Left renal pelvis (tissue), 4 donors: ENCODE measurements around the gene ST13. TPM values are rescaled to one million over a fixed set of nuclear protein-coding genes. Genes with fewer than 3 reads are reported as not detected.
"Not testable (repeated sequence)": the region's sequence is repeated elsewhere in the genome, so short reads cannot be mapped to it uniquely, and the experiment has no call there.

Source experiments
- DNase-seq, 4 donors: peaks; one replicate each; pipeline ENCODE4 v3.0.0-alpha.2; 2013; ENCODE audit warnings: low read depth in 4 of 4, low spot score in 3 of 4
- polyA plus RNA-seq, 4 donors: library from polyadenylated mRNA; unstranded; fragments of 120-200 nt; gene quantifications; one replicate each; pipeline ENCODE4 v1.2.1, GENCODE V29; 2013; ENCODE audit not compliant: insufficient read length in 4 of 4

The ST13 gene
- polyA plus RNA-seq, 4 donors, result 470 to 690 (median 582) TPM

DNA sequence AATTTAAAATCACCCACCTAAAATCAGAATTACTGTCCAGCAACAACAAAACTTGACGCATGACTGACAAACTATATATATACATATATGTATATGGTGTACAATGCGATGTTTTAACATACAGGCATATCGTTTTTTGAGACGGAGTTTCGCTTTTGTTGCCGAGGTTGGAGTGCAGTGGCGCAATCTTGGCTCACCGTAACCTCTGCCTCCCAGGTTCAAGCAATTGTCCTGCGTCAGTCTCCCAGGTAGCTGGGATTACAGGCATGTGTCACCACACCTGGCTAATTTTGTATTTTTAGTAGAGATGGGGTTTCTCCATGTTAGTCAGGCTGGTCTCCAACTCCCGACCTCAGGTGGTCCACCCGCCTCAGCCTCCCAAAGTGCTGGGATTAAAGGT, 10.6 kb downstream of the ST13 start:
- DNase-seq, result not testable (repeated sequence)

DNA sequence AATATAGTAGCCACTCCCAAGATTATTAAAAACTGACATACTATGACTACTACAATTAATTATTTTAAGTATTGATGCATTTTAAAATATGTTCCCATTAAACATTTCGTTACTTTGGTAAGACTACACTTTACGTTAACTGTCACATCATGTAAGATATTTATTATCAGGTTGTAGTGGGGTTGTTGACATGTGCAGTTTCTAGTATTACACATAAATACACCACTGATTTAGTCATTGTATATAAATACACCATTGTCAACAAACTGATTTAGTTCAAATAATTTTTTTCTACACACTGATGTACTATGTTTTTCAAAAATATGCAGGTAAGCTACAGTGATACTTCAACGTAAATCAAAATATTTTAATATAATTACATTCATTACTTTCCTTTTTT, 11.5 kb downstream of the ST13 start:
- DNase-seq, result no peak

DNA sequence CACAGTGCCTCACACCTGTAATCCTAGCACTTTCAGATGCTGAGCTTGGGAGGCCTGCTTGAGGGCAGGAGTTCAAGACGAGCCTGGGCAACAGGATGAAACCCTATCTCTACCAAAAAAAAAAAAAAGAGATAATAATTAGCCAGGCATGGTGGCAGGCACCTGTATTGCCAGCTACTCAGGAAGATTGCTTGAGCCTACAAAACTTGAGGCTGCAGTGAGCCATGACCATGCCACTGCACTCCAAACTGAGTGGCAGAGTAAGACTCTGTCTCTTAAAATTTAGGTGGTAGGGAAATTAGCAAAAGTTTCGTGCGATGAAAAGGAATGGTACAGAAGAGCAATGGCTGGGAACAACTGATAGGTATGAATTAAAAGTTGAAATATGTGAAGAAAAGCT, 18.0 kb downstream of the ST13 start:
- DNase-seq, result no peak

DNA sequence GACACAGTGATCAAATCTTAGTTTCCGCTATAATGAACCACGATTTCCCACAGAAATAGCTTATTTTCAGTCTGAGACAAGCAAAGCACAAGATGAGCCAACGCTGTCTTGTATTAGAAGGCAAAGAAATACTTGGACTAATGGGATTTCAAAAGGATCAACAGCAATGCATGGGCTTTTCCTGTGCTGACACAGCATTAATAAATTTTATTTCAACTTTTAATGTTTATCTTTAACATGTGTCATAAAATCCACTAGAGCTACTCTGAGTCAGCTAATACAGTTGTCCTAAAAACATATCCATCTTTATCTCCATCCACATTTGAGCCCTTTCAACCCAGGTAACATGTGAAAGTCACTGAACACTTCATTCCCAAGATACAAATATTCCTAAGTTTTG, 21.8 kb downstream of the ST13 start:
- DNase-seq, result no peak

DNA sequence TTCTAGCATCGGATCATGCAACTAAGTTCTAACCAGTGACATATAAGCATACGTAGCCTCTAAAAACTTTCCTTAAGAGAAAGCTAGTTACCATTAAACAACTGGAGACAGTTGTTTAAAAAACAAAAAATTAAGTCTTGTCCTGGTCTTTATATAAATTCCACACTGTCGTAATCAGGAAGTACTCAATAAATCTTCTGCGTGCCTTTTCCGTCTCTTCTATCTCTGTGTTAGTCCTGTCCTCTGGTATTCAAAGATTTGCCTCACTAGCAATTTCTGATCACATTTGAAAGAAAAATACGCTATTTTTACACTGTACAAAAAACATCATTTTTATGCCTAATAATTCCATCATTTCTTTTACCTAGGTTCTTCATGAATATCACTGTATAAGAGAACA, 27.3 kb downstream of the ST13 start:
- no peak for DNase-seq

DNA sequence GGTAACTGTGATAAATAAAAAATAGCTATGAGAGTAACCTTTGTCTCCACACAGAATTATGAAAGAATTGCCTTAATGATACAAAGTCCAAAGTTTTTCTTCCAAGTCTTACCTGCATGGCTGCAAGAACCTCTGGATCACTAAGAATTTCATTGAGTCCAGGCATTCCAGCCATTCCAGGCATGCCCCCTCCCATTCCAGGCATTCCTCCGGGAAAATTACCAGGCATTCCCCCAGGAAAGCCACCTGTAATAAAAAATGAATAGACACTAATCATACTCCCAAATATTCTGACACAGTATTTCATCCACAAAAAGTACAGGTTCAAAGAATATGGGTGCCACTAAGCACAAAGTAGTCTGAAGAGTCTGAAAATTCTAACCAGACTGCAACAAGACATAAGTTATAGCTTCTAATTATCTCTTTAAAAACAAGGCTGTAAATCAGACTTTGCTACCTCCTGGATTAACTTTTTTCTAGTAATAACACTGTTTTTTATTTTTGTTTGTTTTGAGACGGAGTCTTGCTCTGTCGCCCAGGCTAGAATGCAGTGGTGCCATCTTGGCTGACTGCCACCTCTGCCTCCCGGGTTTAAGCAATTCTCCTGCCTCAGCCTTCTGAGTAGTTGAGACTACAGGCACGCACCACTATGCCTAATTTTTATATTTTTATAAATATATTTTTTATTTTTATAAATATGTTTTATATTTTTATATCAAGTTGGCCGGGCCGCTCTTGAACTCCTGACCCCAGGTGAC, 29.3 kb downstream of the ST13 start:
- no peak for DNase-seq

DNA sequence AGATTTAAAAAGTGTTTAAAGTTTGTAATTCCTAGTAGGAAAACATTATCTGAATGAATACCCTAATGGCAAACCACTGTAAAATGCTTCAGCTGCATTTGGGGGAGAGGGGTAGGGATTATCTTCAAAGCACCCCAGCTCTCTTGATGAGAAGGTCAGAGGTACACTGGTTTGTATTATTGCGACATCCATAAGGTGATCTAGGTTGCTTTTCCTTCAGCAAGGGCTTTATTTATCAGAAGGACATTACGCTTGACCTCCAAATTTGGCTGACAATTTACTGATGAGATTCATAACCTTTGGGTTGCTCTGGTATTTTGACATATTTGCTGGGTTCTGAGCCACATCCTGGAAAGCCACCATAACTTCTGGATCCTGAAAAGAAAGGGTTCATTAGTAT, 30.1 kb downstream of the ST13 start:
- not testable (repeated sequence) for DNase-seq

DNA sequence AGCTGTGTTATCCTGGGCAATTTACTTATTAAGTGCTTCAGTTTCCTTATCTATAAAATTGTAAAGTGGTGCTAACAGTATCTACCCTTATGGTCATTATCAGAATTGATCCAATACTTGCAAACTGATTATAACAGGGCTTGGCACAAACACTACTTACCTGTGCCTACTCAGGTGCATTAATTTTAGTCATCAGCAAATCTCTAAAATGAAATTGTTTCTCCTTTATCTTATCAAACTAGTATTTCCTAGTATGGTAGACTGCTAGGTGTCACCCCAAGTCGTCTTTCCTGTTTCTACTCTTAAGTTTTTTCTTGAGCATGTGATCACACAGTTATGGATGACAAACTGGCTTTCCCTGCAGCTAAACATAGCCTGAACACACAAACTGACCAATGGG, 33.0 kb downstream of the ST13 start:
- DNase-seq, result no peak

DNA sequence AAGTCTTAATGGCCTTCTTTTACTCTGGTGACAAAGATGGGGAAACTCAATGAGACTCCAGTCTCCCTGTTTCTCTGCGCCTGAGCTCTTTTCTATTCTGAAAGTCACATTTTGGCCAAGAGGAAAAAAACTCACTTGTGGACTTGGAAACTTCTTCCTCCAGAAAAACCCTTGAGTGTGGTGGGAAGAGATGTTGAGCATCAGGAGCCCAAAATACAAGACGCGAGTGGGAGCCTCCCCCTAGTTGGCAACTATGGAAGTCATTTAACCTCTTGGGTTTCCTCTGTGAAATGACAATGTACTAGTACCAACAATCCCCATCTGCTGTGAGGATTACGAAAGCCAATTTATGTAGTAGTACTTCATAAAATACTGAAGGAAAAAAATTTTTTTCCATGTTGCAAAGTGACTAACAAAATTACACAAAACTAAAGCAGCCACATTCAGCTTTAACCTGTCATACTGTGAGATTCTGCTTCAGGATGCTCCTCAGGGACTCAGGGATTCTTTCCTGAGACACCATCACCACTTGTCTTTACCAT, 36.8 kb downstream of the ST13 start:
- peak in 1 of 4 donors; percentile 18 for DNase-seq

DNA sequence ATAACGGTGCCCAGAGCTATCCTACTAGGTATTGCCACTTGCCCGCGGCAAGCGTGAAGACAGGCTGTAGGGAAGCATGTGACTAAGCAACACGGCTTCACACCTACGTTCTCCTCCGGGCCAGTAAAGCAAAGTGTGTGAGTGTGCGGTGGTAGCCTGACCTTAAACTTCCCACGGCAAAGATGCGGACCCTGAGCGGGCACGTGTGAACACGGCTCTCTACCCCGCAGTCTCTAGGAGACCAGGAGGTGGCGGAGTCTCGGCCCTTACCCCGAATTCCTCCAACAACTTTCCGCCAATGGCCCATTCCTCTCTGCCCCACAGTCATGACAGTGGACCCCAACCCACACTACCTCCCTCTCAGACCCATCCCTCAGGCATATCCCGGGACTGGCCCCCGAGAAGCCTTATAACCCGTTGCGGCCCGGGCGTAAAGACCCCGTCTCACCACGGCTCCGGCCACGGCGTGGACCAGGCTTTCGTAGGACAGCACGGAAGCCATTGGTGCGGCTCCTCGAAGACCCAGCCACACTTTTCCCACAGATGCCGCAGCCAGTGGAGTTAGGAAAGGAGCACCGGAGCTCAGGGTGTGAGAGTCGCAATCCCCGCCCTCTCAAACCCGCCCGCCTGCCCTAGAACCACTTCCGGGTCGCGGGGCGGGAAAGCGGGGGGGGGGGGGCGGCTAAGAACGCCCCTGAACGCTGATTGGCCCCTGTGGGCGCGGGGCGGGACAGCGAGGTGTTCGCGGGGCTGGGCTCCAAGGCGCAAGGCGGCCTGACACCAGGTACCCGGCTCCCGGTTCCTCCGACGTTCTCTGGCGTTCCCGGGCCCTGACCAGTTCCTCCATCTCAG, 37.5 kb downstream of the ST13 start, which contains the start of gene SLC25A17:
TSS of gene SLC25A17 (minus strand) at position 600 of the 852 bp plus-strand sequence. CDS start at position 502, 98 bp downstream.
- peak; percentile 48 to 75 (median 72) for DNase-seq

DNA sequence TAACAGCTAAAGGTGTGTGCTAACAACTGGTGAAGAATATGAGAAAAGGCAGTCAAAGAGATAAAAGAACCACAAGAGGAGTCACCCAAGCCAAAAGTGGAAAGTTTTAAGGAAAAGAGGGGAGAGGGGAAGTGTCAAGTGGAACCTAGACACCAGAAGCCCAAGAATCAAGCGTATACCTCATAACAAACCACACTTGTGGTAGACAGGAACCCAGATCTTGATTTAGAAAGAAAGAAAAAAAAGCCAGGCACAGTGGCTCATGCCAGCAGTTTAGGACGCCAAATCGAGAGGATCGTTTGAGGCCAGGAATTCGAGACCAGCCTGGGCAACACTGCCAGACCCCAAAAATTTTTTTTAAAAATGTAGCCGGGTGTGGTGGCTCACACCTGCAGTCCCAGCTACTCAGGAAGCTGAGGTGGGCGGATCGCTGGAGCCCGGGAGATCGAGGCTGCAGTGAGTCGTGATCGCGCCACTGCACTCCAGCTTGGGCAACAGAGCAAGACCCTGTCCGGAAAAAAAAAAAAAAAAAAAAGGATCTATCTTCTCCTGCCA, 38.2 kb downstream of the ST13 start:
- DNase-seq, result no peak

DNA sequence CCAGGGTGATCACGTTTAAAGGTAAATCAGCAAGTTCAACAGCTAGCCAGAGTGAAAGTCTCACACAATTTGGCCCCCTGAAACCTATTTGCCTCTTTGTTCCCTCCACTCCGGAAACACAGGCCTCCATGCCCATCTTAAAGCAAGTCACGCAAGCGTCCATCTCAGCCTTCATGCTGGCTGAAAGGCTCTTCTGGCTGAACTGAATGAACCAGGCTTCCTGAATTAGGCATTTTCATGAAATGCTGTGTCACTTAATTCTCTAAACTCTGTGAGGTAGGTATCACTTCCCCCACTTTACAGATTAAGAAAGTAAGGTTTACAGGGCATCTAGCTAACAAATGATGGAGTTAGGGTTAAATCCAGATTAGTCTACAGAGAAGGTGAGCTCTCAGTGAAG, 38.7 kb downstream of the ST13 start:
- no peak for DNase-seq

DNA sequence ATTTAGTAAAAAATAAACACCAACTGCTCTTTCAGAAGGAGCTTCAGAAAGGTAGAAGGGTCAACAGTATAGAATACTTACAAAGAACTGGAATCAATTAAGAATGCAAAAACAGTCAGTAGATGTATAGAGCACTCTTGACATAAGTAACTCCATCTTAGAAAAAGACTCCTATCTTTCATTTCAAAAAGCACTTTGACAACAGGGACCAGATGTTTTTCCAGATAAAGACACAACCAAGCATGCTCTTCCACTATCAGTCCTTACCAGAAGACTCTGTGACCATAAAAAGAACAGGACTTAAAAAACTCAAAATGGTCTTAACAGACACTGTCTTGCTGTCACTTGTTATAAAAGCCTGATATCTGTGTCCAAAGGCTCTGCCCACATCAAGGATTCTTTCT, 42.5 kb downstream of the ST13 start:
- no peak for DNase-seq

DNA sequence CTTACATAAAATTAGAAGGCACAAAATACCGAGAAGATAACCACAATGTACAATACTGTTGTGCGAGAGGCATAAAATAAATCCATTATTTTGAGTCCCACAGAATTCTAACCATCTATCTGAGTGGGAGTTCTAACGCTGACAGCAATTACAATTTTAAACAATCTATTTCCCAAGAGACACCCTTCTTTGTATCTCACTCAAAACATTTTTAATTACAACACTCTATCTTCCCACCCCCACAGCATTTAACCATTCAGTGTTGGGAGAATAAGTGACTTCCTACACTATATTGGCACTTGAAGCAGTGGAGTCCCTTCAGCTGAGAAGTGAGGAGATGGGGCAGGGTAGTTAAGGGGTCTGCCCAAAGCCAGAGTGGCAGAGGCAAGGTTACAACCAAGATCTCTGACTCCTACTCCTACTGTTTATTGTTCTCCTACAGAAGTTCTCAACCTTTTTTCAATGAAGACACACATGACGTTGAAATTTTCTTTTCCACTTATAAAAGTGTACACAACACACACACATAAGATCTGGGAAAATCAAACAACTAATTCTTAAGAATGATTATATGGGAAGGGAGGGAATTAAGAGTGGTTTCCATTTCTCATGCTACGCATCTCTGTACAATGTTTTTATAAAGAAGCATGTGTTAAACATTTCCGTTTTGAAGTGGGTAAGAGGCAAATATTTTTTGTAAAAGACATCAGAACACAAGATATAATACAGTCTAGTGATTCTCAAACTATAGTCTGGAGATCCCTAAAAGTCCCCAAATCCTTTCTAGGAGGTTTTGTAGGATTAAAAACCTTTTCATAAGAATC, 48.2 kb downstream of the ST13 start:
- DNase-seq, result no peak

DNA sequence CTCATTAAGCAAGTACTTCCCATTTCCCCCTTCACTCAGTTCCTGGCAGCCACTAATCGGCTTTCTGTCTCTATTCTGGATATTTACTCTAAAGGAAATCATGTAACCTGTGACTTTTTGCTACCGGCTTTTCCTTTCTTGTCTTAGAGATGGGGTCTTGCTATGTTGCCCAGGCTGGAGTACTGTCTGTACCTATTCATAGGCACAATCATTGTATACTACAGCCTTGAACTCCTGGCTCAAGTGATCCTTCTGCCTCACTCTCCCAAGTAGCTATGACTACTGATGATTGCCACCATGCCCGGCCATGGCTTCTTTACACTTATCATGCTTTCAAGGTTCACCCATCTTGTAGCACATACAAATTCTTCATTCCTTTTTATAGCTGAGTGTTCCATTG, 49.7 kb downstream of the ST13 start:
- no peak for DNase-seq

DNA sequence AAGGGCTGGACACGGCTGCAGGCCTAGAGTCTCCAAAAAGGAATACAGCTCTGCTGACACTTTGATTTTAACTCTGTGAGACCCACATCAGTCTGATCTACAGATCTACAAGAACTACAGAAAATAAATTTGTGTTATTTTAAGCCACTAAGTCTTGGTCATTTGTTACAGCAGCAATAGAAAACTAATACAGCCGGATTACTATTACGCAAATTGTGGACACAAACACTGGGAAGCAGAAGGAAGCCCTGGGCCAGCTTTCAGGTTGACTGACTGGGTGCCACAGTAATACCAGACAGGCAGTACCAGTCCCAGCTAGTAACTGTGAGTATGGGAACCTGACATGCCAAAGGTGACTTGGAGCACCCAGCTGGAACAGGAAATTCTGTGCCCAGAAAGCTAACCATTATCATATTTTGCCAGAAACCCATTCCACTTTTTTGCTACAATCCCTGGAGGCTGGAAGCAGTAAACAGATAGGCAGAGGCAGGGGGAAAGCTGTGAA, 50.7 kb downstream of the ST13 start:
- DNase-seq, result no peak

DNA sequence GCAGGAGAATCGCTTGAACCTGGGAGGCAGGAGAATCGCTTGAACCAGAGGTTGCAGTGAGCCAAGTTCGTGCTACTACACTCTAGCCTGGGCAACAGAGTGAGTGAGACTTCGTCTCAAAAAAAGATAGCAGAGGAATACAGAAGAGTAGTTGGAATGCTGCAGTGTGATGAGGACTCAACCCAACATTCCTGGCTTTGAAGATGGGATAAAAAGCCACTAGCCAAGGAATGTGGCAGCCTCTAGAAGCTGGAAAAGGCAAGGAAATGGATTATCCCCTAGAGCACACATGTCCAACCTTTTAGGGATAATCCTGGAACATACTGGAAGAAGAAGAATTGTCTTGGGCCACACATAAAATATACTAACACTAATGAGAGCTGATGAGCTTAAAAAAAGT, 51.2 kb downstream of the ST13 start:
- DNase-seq, result no peak

DNA sequence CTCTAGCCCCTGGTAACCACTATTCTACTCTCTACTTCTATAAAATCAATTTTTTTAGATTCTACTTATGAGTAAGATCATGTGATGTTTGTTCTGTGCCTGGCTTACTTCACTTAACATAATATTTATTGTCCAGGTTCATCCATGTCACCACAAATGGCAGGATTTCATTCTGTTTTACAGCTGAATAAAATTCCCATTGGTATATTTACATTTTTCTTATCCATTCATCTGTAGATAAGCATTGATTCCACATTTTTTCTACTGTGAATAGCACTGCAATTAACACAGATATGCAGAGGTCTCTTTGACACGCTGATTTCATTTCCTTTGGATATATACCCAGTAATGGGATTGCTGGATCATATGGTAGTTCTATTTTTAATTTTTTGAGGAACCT, 53.1 kb downstream of the ST13 start:
- no peak for DNase-seq

DNA sequence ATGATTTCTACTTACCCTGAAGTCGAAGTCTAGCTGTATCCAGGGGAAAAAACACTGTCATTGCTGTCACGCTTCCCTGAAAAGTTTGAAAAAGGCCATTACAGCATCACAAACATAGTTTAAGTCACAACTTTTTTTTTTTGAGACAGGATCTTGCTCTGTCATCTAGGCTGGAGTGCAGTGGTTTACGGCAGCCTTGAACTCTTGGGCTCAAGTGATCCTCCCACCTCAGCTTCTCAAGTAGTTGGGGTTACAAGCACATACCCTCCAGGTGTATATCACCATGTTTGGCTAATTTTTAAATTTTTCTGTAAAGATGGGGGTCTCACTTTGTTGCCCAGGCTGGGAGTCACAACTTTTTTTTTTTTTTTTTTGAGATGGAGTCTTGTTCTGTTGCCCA, 57.4 kb downstream of the ST13 start:
- DNase-seq, result no peak

DNA sequence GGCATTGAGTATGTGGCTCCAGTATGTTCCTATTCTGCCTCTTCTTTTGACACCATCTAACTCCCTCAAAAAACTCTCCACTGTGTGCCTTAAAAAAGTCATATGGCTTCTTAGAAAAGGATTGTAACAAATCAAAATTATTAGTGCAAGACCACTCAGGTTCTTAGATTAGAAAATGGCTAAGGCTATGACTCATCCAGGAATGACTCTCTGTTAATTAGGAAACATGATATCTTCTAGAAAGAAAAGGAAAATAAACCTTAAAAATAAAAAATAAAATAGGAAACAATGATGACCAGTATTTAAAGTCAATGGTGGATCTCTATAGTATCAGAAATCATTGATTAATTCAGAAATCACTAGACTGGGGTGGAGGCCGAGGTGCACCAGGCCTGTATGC, 59.0 kb downstream of the ST13 start:
- DNase-seq, result no peak
